Gastroesophageal sphincter (tissue), 4 donors: Measurements from ENCODE around the gene SHTN1. TPM values are rescaled to one million over a fixed set of nuclear protein-coding genes. Genes with fewer than 3 reads are reported as not detected.

Experiments
- ATAC-seq: fragments of 150-250 bp; one replicate; pipeline ENCODE4 v1.9.1; 2016; ENCODE audit warnings: mild to moderate bottlenecking, moderate library complexity
- H3K27ac ChIP-seq, 4 donors: fragments of 200-600 bp; sonication (generic) in 3 of 4; 1 replicate in 3 of 4; 2 replicates in 1 of 4; pipeline ENCODE4 v1.5.1; 2016 to 2019
- H3K27me3 ChIP-seq: fragments of 200-600 bp; sonication (generic); one replicate; pipeline ENCODE4 v1.5.1; 2019
- H3K36me3 ChIP-seq, 2 donors: fragments of 200-600 bp; sonication (generic); one replicate each; pipeline ENCODE4 v1.5.1; 2019; ENCODE audit warnings: control low read depth in 1 of 2
- H3K4me1 ChIP-seq, 3 donors: fragments of 200-600 bp; sonication (generic); 1 replicate in 2 of 3; 2 replicates in 1 of 3; pipeline ENCODE4 v1.5.1; 2016 to 2019; ENCODE audit warnings: control low read depth in 2 of 3
- H3K4me3 ChIP-seq, 2 donors: fragments of 200-600 bp; sonication (generic); one replicate each; pipeline ENCODE4 v1.5.1; 2019; ENCODE audit warnings: mild to moderate bottlenecking in 1 of 2, moderate library complexity in 1 of 2
- H3K9me3 ChIP-seq, 3 donors: fragments of 200-600 bp; sonication (generic); one replicate each; pipeline ENCODE4 v1.5.1; 2017 to 2019; ENCODE audit warnings: control low read depth in 2 of 3
- CTCF ChIP-seq, 4 experiments: fragments of 200-600 bp in 2 of 4; fragments of 450-650 bp in 2 of 4; sonication (generic) in 1 of 4; IDR thresholded peaks; one replicate each; pipeline ENCODE4 v1.5.1; 2017 to 2019; ENCODE audit warnings: antibody characterized with exemption in 4 of 4, mild to moderate bottlenecking in 2 of 4, moderate library complexity in 2 of 4
- EP300 ChIP-seq: sonication (generic); formaldehyde crosslinking; IDR thresholded peaks from one replicate; pipeline ENCODE4 v1.6.1; 2017; ENCODE audit warnings: antibody characterized with exemption, mild to moderate bottlenecking
- POLR2A ChIP-seq, 2 donors: fragments of 450-650 bp; IDR thresholded peaks; one replicate each; pipeline ENCODE4 v1.6.1; 2017; ENCODE audit warnings: antibody characterized with exemption in 2 of 2, mild to moderate bottlenecking in 2 of 2, moderate library complexity in 1 of 2
- POLR2AphosphoS5 ChIP-seq: sonication (generic); formaldehyde crosslinking; IDR thresholded peaks from one replicate; pipeline ENCODE4 v1.6.1; 2017; ENCODE audit warnings: antibody characterized with exemption
- WGBS, 2 donors: methylation state at CpG; one replicate each; pipeline ENCODE4 v1.1.5; 2018; ENCODE audit warnings: low coverage in 1 of 2; 5-methylcytosine and 5-hydroxymethylcytosine counted together
- small RNA-seq, 4 donors: library from RNA; depleted of rRNA; stranded (forward); fragments of <200 nt; gene quantifications; one replicate each; pipeline ENCODE3, GENCODE V24; 2016
- total RNA-seq, 4 donors: library from RNA; depleted of rRNA; stranded (reverse); fragments of >200 nt; gene quantifications; one replicate each; pipeline ENCODE4 v1.1.0, GENCODE V29; 2016

SHTN1 gene
- total RNA-seq, 4 donors from 2014 or later, result 4.3 to 9.2 (median 6.3) TPM

- Histone ChIP-seq H3K9me3 (no peaks in the 10 kb centered on the region), H3K27me3 (no peaks in the 10 kb centered on the region), H3K4me1 (no peaks in the 10 kb centered on the region), H3K4me3 (no peak overlapping the region), H3K27ac (no peak overlapping the region), H3K36me3 (peaks cover 0 to 39% of the 10 kb centered on the region in 2 donors)
- 67 to 93% methylated on average over 6 to 7 of the region's 10 CpGs for WGBS, 2 donors
- TF ChIP-seq EP300 (no peak), CTCF (IDR thresholded peaks at IDR 0.05) (no peak), POLR2A (IDR thresholded peaks at IDR 0.05) (no peak), POLR2AphosphoS5 (no peak)
- no peak for ATAC-seq
Observed at GRCh38 chr10:116831790-116832189, 173.2 kb downstream of the SHTN1 start.

Small RNA genes lying within 50 kb of the gene (small RNA-seq; reads per million reads assigned to genes)
- 0 reads per million in 4 donors for gene AC012308.1

Other genes starting within 250 kb of the SHTN1 start
- under 1 TPM in 3 of 4 donors, not detected in 1; 0.20 to 0.67 (median 0.58) TPM for gene ENO4, start 155.7 kb downstream of the SHTN1 start, total RNA-seq
- gene VAX1, start 133.1 kb upstream of the SHTN1 start, total RNA-seq, result not detected
- gene KCNK18, start 192.3 kb upstream of the SHTN1 start, total RNA-seq, result not detected
- 1 to 10 TPM in 1 of 4 donors, under 1 TPM in 3; 0.82 to 1.9 (median 0.89) TPM for gene SLC18A2, start 235.9 kb upstream of the SHTN1 start, total RNA-seq